Chondrocyte (in vitro differentiated cells): Measurements from ENCODE around the gene ESRRA. TPM values are rescaled to one million over a fixed set of nuclear protein-coding genes. Genes with fewer than 3 reads are reported as not detected.

Source experiments
- DNase-seq: peaks from one replicate; pipeline ENCODE4 v3.0.0; 2021; ENCODE audit warnings: mixed read lengths, low spot score
- H3K27ac Mint-ChIP-seq: one replicate; pipeline ENCODE4 v1.8.0; 2021; ENCODE audit warnings: mild to moderate bottlenecking, moderate library complexity, mixed read lengths; ENCODE audit not compliant: unreplicated experiment
- H3K27me3 Mint-ChIP-seq: 2 replicates; pipeline ENCODE4 v1.8.0; 2021; ENCODE audit warnings: low read depth, mixed read lengths
- H3K36me3 Mint-ChIP-seq: 2 replicates; pipeline ENCODE4 v1.8.0; 2021; ENCODE audit warnings: low read depth, mixed read lengths
- H3K4me1 Mint-ChIP-seq: 2 replicates; pipeline ENCODE4 v1.8.0; 2021; ENCODE audit warnings: low read depth, mild to moderate bottlenecking, mixed read lengths
- H3K4me3 Mint-ChIP-seq: one replicate; pipeline ENCODE4 v1.8.0; 2021; ENCODE audit warnings: mild to moderate bottlenecking, moderate library complexity, mixed read lengths; ENCODE audit not compliant: unreplicated experiment
- H3K9me3 Mint-ChIP-seq: 2 replicates; pipeline ENCODE4 v1.8.0; 2021; ENCODE audit warnings: low read depth, mixed read lengths
- CTCF ChIP-seq: fragments of 200-600 bp; sonication (generic); IDR thresholded peaks from 2 replicates; pipeline ENCODE4 v1.5.0; 2021; ENCODE audit warnings: antibody characterized with exemption, mild to moderate bottlenecking, moderate library complexity
- total RNA-seq: library from RNA; stranded (reverse); gene quantifications from 3 replicates; pipeline ENCODE4 v1.2.1, GENCODE V29; 2021

The ESRRA gene
- total RNA-seq, 1 donor from 2014 or later, result 29.6 TPM

DNA sequence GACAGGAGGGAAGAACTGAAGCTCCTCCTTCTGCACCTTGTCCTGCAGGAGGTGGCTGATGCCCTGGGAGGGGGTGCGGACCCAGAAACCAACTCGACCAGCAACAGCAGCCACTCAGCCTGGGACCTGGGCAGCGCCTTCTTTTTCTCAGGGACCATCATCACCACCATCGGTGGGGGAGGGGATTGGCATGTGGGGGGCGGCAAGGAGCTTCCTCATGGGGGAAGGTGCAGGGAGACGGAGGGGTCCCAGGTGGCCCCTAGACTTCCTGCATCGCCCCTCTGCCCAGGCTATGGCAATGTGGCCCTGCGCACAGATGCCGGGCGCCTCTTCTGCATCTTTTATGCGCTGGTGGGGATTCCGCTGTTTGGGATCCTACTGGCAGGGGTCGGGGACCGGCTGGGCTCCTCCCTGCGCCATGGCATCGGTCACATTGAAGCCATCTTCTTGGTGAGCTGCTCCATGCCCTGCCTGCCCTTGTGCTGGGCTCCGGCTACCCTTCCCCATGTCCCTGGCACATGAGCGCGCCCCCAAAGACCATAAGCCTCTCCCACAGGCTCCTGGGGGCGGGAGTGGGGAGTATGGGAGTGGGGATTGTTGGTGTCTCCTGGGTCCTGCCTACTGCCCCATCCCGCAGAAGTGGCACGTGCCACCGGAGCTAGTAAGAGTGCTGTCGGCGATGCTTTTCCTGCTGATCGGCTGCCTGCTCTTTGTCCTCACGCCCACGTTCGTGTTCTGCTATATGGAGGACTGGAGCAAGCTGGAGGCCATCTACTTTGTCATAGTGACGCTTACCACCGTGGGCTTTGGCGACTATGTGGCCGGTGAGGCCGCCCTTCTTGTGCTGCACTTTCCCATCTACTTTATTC lies 8.3 kb upstream of the ESRRA start:
- Mint-ChIP-seq H3K36me3 (no peaks in the 10 kb centered on the region), H3K9me3 (no peaks in the 10 kb centered on the region), H3K4me3 (no peak overlapping the region), H3K27me3 (peaks cover 27% of the 10 kb centered on the region), H3K4me1 (peaks cover 25% of the 10 kb centered on the region), H3K27ac (no peak overlapping the region)
- DNase-seq, result no peak
- TF ChIP-seq CTCF, result no peak

GRCh38 chr11:64297699-64298358 lies 7.5 kb upstream of the ESRRA start:
- Mint-ChIP-seq H3K36me3 (no peaks in the 10 kb centered on the region), H3K27me3 (peaks cover 27% of the 10 kb centered on the region), H3K4me1 (peaks cover 22% of the 10 kb centered on the region), H3K9me3 (no peaks in the 10 kb centered on the region), H3K27ac (no peak overlapping the region), H3K4me3 (no peak overlapping the region)
- no peak for DNase-seq
- no peak for TF ChIP-seq CTCF

- peak; percentile 7 for TF ChIP-seq CTCF
- peak overlapping the region; percentile 66 for H3K4me3 Mint-ChIP-seq
- no peaks in the 10 kb centered on the region for H3K36me3 Mint-ChIP-seq
- DNase-seq, result no peak
- no peaks in the 10 kb centered on the region for H3K9me3 Mint-ChIP-seq
- peaks cover 24% of the 10 kb centered on the region for H3K4me1 Mint-ChIP-seq
- H3K27me3 Mint-ChIP-seq, result peaks cover 24% of the 10 kb centered on the region
- no peak overlapping the region for H3K27ac Mint-ChIP-seq
These were observed 6.1 kb upstream of the ESRRA start for GRCh38 chr11:64298966-64299846.

GRCh38 chr11:64299847-64300648 lies 5.3 kb upstream of the ESRRA start, which contains the start of gene CATSPERZ:
TSS of gene CATSPERZ (plus strand) at chr11:64300358. CDS start at chr11:64300411, 53 bp downstream.
- H3K4me3 Mint-ChIP-seq, result peak within 1 kb of the TSS; percentile 70
- H3K4me1 Mint-ChIP-seq, result peaks cover 21% of the 10 kb centered on the region
- H3K36me3 Mint-ChIP-seq, result no peaks in the 10 kb centered on the region
- no peak for TF ChIP-seq CTCF
- DNase-seq, result no peak
- H3K27ac Mint-ChIP-seq, result peak within 1 kb of the TSS; percentile 63
- H3K27me3 Mint-ChIP-seq, result peaks cover 24% of the 10 kb centered on the region
- H3K9me3 Mint-ChIP-seq, result no peaks in the 10 kb centered on the region
